Embryonic facial prominence (tissue), 1 donor: ENCODE data around the gene TBPL2.
A peak's percentile ranks its signal among the peaks of the same experiment; 100 is the strongest.
"Not testable (repeated sequence)": the region's sequence is repeated elsewhere in the genome, so short reads cannot be mapped to it uniquely, and the experiment has no call there.

Experiments used
- DNase-seq: peaks from one replicate; pipeline ENCODE4 v3.0.0-alpha.2; 2016; ENCODE audit errors: extremely low spot score

Gene TBPL2

GRCh38 chr14:55440385-55440784 lies at the start of gene TBPL2:
TBPL2 (minus strand) TSS chr14:55440616; CDS start chr14:55440449, 167 bp downstream.
- no peak for DNase-seq

GRCh38 chr14:55488204-55488603 lies 47.8 kb upstream of the TBPL2 start:
- peak; percentile 68 for DNase-seq

GRCh38 chr14:55482936-55483605 lies 42.7 kb upstream of the TBPL2 start:
- DNase-seq = no peak

- no peak for DNase-seq
Observed at GRCh38 chr14:55481769-55482168, 41.4 kb upstream of the TBPL2 start.

- no peak for DNase-seq
Observed at GRCh38 chr14:55477680-55478079, 37.3 kb upstream of the TBPL2 start.

- not testable (repeated sequence) for DNase-seq
Observed at GRCh38 chr14:55476448-55476847, 36.0 kb upstream of the TBPL2 start.

GRCh38 chr14:55473786-55474185 lies 33.4 kb upstream of the TBPL2 start:
- DNase-seq = no peak

GRCh38 chr14:55470025-55470424 lies 29.6 kb upstream of the TBPL2 start:
- no peak for DNase-seq

- no peak for DNase-seq
Observed at GRCh38 chr14:55467307-55467706, 26.9 kb upstream of the TBPL2 start.

- no peak for DNase-seq
Observed at GRCh38 chr14:55458800-55459515, 18.5 kb upstream of the TBPL2 start.

GRCh38 chr14:55457496-55457895 lies 17.1 kb upstream of the TBPL2 start:
- no peak for DNase-seq

- not testable (repeated sequence) for DNase-seq
Observed at GRCh38 chr14:55456411-55456810, 16.0 kb upstream of the TBPL2 start.

GRCh38 chr14:55454264-55455002 lies 14.0 kb upstream of the TBPL2 start:
- peak; percentile 49 for DNase-seq

- no peak for DNase-seq
Observed at GRCh38 chr14:55451950-55452349, 11.5 kb upstream of the TBPL2 start.

GRCh38 chr14:55451398-55451797 lies 11.0 kb upstream of the TBPL2 start:
- no peak for DNase-seq

- no peak for DNase-seq
Observed at GRCh38 chr14:55450987-55451386, 10.6 kb upstream of the TBPL2 start.

GRCh38 chr14:55450539-55450938 lies 10.1 kb upstream of the TBPL2 start:
- DNase-seq = no peak

- no peak for DNase-seq
Observed at GRCh38 chr14:55450124-55450523, 9.7 kb upstream of the TBPL2 start.

GRCh38 chr14:55449116-55449515 lies 8.7 kb upstream of the TBPL2 start:
- no peak for DNase-seq

- no peak for DNase-seq
Observed at GRCh38 chr14:55448141-55448614, 7.8 kb upstream of the TBPL2 start.

- DNase-seq = no peak
Observed at GRCh38 chr14:55446833-55447232, 6.4 kb upstream of the TBPL2 start.

GRCh38 chr14:55446127-55446736 lies 5.8 kb upstream of the TBPL2 start:
- DNase-seq = peak; percentile 35
